MM.1S (cell line): ENCODE data around the gene GRM5.
"Not testable (repeated sequence)": the region's sequence is repeated elsewhere in the genome, so short reads cannot be mapped to it uniquely, and the experiment has no call there.

Source experiments
- CTCF ChIP-seq: fragments of 300-600 bp; sonication (generic); IDR thresholded peaks from 2 replicates; pipeline ENCODE4 v1.5.1; 2016; ENCODE audit warnings: antibody characterized with exemption, low read length, mixed read lengths
- EZH2 ChIP-seq: fragments of 300-600 bp; sonication (generic); optimal IDR thresholded peaks from 2 replicates; pipeline ENCODE3; 2017; ENCODE audit warnings: low read depth, mild to moderate bottlenecking, antibody characterized with exemption, low read length, mixed read lengths

- TF ChIP-seq CTCF, EZH2: not testable (repeated sequence)
Measured at GRCh38 chr11:88961621-88962020, 104.2 kb downstream of the GRM5 start.
